HCT116 (cell line): Measurements from ENCODE around the gene ADK. TPM values are rescaled to one million over a fixed set of nuclear protein-coding genes. Genes with fewer than 3 reads are reported as not detected.

Experiments used
- ATAC-seq: fragments of 200-7000 bp; cut with Tn5 transposase; 2 replicates; pipeline ENCODE4 v1.9.1; 2020; ENCODE audit warnings: mild to moderate bottlenecking, moderate library complexity
- BruUV-seq: library from RNA; stranded (reverse); fragments of 400-500 nt; replicated peaks from 2 replicates; lab custom pipeline; 2021; lab: Mats Ljungman, UMichigan
- CTCF ChIA-PET: fragments of 300-600 bp; sonication (Branson Sonifier 250); formaldehyde crosslinking; loops from one replicate; lab custom pipeline; 2021; ENCODE audit warnings: antibody characterized with exemption; lab: Charles Lee
- POLR2A ChIA-PET: fragments of 300-600, 350-600 bp; sonication (Branson Sonifier 250); formaldehyde crosslinking; loops from one replicate; lab custom pipeline; 2021; ENCODE audit warnings: antibody characterized with exemption; lab: Charles Lee
- RAD21 ChIA-PET, 2 experiments: fragments of 300-600 bp; sonication (Branson Sonifier 250); formaldehyde crosslinking; loops; one replicate each; lab custom pipeline; 2023; ENCODE audit warnings: low total read pairs in 2 of 2; ENCODE audit not compliant: uncharacterized antibody in 2 of 2, unreplicated experiment in 2 of 2, low non-redundant PET in 1 of 2; lab: Charles Lee
- DNase-seq: peaks from one replicate; pipeline ENCODE4 v3.0.0-alpha.2; 2010; ENCODE audit warnings: low read depth, low spot score
- H2AFZ ChIP-seq: fragments of 200-600 bp; shearing (Covaris generic), sonication (generic); 2 replicates; pipeline ENCODE4 v1.6.1; 2017; ENCODE audit warnings: low read depth, mixed run types, mixed read lengths, antibody characterized with exemption, low read length; ENCODE audit not compliant: poor library complexity, severe bottlenecking
- H3K27ac ChIP-seq: 2 replicates; pipeline ENCODE4 v1.5.1; 2012; ENCODE audit warnings: low read depth, low read length
- H3K27me3 ChIP-seq: fragments of 200-600 bp; sonication (generic); 2 replicates; pipeline ENCODE4 v1.6.1; 2016; ENCODE audit warnings: mixed run types, low read length, mixed read lengths; ENCODE audit not compliant: insufficient read depth
- H3K36me3 ChIP-seq, 2 experiments: fragments of 200-500 bp in 1 of 2; fragments of 200-600 bp in 1 of 2; sonication (Bioruptor generic) in 1 of 2; sonication (generic) in 1 of 2; 2 replicates each; pipeline versions ENCODE4 v1.5.1 to v1.6.1; 2014 to 2016; ENCODE audit warnings: low read length in 2 of 2, inconsistent platforms in 1 of 2, mixed read lengths in 1 of 2, mixed run types in 1 of 2; ENCODE audit not compliant: insufficient read depth in 2 of 2, control insufficient read depth in 1 of 2
- H3K4me1 ChIP-seq, 2 experiments: fragments of 200-600 bp in 1 of 2; sonication (generic) in 1 of 2; 2 replicates each; pipeline versions ENCODE4 v1.5.1 to v1.6.1; 2012 to 2017; ENCODE audit warnings: low read length in 2 of 2, inconsistent platforms in 1 of 2, mild to moderate bottlenecking in 1 of 2, mixed read lengths in 1 of 2, mixed run types in 1 of 2, moderate library complexity in 1 of 2; ENCODE audit not compliant: insufficient read depth in 2 of 2, control insufficient read depth in 1 of 2
- H3K4me2 ChIP-seq: fragments of 200-600 bp; sonication (generic); 2 replicates; pipeline ENCODE4 v1.6.1; 2017; ENCODE audit warnings: mixed run types, low read length, mixed read lengths
- H3K4me3 ChIP-seq, 2 experiments: fragments of 200-600 bp in 1 of 2; sonication (generic) in 1 of 2; replicated peaks in 1 of 2; 2 replicates each; pipeline ENCODE4 v1.5.1; 2011 to 2016; ENCODE audit warnings: low read length in 2 of 2, control low read depth in 1 of 2, low read depth in 1 of 2, mild to moderate bottlenecking in 1 of 2, mixed read lengths in 1 of 2, mixed run types in 1 of 2
- H3K79me2 ChIP-seq: fragments of 200-600 bp; sonication (generic); 2 replicates; pipeline ENCODE4 v1.6.1; 2017; ENCODE audit warnings: mild to moderate bottlenecking, mixed run types, low read length, moderate library complexity, mixed read lengths; ENCODE audit not compliant: insufficient read depth
- H3K9ac ChIP-seq: fragments of 200-600 bp; sonication (generic); 2 replicates; pipeline ENCODE4 v1.6.1; 2016; ENCODE audit warnings: low read length, mixed read lengths
- H3K9me2 ChIP-seq: fragments of 200-600 bp; sonication (generic), shearing (Covaris generic); 2 replicates; pipeline ENCODE4 v1.6.1; 2017; ENCODE audit warnings: mixed run types, mild to moderate bottlenecking, moderate library complexity; ENCODE audit not compliant: insufficient read depth
- H3K9me3 ChIP-seq, 2 experiments: fragments of 200-500 bp in 1 of 2; fragments of 200-600 bp in 1 of 2; sonication (Bioruptor generic) in 1 of 2; sonication (generic) in 1 of 2; 2 replicates each; pipeline ENCODE4 v1.6.1; 2014 to 2017; ENCODE audit warnings: low read length in 2 of 2, mixed read lengths in 2 of 2, inconsistent platforms in 1 of 2, low read depth in 1 of 2, mild to moderate bottlenecking in 1 of 2, mixed run types in 1 of 2, moderate library complexity in 1 of 2; ENCODE audit not compliant: control insufficient read depth in 1 of 2, insufficient read depth in 1 of 2
- H4K20me1 ChIP-seq: fragments of 200-600 bp; sonication (generic), shearing (Covaris generic); 2 replicates; pipeline ENCODE4 v1.6.1; 2017; ENCODE audit warnings: mixed run types, mild to moderate bottlenecking, moderate library complexity; ENCODE audit not compliant: insufficient read depth
- CTCF ChIP-seq, 3 experiments: fragments of 200-600 bp in 1 of 3; sonication (generic) in 1 of 3; IDR thresholded peaks in 2 of 3; conservative IDR thresholded peaks in 1 of 3; 2 replicates each; pipeline ENCODE4 v1.5.1; 2012 to 2017; ENCODE audit warnings: low read depth in 2 of 3, low read length in 2 of 3, antibody characterized with exemption in 1 of 3, borderline replicate concordance in 1 of 3, control low read depth in 1 of 3, mild to moderate bottlenecking in 1 of 3, mixed read lengths in 1 of 3, mixed run types in 1 of 3, moderate library complexity in 1 of 3; ENCODE audit not compliant: insufficient read depth in 1 of 3
- EGR1 ChIP-seq: IDR thresholded peaks from 2 replicates; pipeline ENCODE4 v1.6.1; 2012; ENCODE audit warnings: low read depth
- ELF1 ChIP-seq: IDR thresholded peaks from 2 replicates; pipeline ENCODE4 v1.6.1; 2012; ENCODE audit warnings: low read depth, borderline replicate concordance
- EZH2phosphoT487 ChIP-seq: fragments of 200-600 bp; IDR thresholded peaks from 2 replicates; pipeline ENCODE4 v1.6.1; 2018; ENCODE audit warnings: antibody characterized with exemption, borderline replicate concordance
- POLR2A ChIP-seq: IDR thresholded peaks from 2 replicates; pipeline ENCODE4 v1.7.0; 2011; ENCODE audit warnings: borderline replicate concordance; ENCODE audit not compliant: insufficient read depth, insufficient read length; ENCODE audit errors: extremely low read depth
- POLR2AphosphoS5 ChIP-seq: IDR thresholded peaks from 2 replicates; pipeline ENCODE4 v1.6.1; 2011; ENCODE audit warnings: mild to moderate bottlenecking, low read depth, low read length, moderate library complexity
- RAD21 ChIP-seq: IDR thresholded peaks from 2 replicates; pipeline ENCODE4 v1.6.1; 2012; ENCODE audit warnings: low read depth, mild to moderate bottlenecking
- SRF ChIP-seq: IDR thresholded peaks from 2 replicates; pipeline ENCODE4 v1.6.1; 2012; ENCODE audit warnings: low read depth
- TCF7L2 ChIP-seq: IDR thresholded peaks from 2 replicates; pipeline ENCODE4 v1.7.0; 2011; ENCODE audit warnings: borderline replicate concordance, inconsistent platforms; ENCODE audit not compliant: insufficient read depth, insufficient read length; ENCODE audit errors: extremely low read depth
- YY1 ChIP-seq: IDR thresholded peaks from 2 replicates; pipeline ENCODE4 v1.6.1; 2011; ENCODE audit warnings: low read length, low read depth, moderate library complexity, mild to moderate bottlenecking; ENCODE audit not compliant: insufficient replicate concordance; ENCODE audit errors: extremely low read depth
- intact Hi-C: fragments of 100-400 bp; cut with micrococcal nuclease; formaldehyde crosslinking; loops from 2 replicates; pipeline ENCODE4 v1.10.0; 2022
- total RNA-seq: library from RNA; stranded (reverse); gene quantifications from one replicate; pipeline ENCODE4 v1.2.1, GENCODE V29; 2021; ENCODE audit not compliant: unreplicated experiment
- TF ChIP-seq, protein P1 (sequence below): IDR thresholded peaks from 2 replicates; pipeline ENCODE4 v1.6.1; 2011; ENCODE audit warnings: mild to moderate bottlenecking, low read length, moderate library complexity; ENCODE audit not compliant: insufficient replicate concordance; ENCODE audit errors: extremely low read depth
- TF ChIP-seq, protein P2 (sequence below): IDR thresholded peaks from 2 replicates; pipeline ENCODE4 v1.6.1; 2012
- TF ChIP-seq, protein P3 (sequence below): IDR thresholded peaks from 2 replicates; pipeline ENCODE4 v1.6.1; 2012

ADK gene
- total RNA-seq, 1 experiment from 2014 or later, result 55.0 TPM

DNA sequence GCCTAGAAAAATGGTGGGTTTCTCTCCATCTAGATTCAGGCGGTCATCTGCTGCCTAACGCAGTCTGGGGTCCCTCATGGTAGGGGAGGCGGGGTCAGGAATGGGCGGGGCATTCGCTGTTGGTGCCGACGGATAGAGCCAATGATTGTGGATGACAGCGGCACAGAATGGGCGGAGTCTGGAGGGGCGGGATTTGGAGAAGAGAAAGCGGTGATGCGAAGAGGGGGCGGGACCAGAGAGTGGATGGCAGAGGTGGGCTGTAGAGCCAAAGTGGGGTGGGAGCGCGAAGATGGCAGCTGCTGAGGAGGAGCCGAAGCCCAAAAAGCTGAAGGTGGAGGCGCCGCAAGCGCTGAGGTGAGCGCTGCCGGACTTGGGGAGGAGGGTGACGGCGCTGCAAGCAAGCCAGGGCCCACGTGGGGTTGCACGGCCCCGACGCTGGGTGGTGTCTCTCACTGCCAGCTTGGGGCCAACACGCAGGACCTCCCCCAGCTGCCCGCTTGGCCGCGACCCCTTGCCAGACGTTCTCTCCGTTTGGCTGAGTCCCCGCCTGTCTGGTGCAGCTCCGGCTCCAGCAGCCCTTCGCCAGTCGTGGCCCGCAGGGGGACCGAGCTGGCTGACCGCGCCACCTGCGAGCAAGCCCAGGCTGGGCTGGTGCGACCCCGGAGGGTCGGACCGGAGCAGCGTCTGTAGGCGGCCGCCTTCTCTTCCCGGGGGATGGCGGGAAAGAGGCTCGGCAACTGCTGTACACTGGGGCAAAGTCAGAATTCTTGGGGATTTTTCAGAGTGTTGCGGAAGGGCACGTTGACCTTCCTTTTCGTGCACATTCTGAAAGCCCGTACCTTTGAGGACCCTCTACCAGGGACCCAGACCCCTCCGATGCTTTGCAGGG lies at the start of gene ADK (continued):
- TF ChIP-seq, protein P1, sequence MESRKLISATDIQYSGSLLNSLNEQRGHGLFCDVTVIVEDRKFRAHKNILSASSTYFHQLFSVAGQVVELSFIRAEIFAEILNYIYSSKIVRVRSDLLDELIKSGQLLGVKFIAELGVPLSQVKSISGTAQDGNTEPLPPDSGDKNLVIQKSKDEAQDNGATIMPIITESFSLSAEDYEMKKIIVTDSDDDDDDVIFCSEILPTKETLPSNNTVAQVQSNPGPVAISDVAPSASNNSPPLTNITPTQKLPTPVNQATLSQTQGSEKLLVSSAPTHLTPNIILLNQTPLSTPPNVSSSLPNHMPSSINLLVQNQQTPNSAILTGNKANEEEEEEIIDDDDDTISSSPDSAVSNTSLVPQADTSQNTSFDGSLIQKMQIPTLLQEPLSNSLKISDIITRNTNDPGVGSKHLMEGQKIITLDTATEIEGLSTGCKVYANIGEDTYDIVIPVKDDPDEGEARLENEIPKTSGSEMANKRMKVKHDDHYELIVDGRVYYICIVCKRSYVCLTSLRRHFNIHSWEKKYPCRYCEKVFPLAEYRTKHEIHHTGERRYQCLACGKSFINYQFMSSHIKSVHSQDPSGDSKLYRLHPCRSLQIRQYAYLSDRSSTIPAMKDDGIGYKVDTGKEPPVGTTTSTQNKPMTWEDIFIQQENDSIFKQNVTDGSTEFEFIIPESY, result no peak
- TF ChIP-seq TCF7L2 (no peak), YY1 (no peak)
- TF ChIP-seq, protein P2, sequence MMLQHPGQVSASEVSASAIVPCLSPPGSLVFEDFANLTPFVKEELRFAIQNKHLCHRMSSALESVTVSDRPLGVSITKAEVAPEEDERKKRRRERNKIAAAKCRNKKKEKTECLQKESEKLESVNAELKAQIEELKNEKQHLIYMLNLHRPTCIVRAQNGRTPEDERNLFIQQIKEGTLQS, result no peak

DNA sequence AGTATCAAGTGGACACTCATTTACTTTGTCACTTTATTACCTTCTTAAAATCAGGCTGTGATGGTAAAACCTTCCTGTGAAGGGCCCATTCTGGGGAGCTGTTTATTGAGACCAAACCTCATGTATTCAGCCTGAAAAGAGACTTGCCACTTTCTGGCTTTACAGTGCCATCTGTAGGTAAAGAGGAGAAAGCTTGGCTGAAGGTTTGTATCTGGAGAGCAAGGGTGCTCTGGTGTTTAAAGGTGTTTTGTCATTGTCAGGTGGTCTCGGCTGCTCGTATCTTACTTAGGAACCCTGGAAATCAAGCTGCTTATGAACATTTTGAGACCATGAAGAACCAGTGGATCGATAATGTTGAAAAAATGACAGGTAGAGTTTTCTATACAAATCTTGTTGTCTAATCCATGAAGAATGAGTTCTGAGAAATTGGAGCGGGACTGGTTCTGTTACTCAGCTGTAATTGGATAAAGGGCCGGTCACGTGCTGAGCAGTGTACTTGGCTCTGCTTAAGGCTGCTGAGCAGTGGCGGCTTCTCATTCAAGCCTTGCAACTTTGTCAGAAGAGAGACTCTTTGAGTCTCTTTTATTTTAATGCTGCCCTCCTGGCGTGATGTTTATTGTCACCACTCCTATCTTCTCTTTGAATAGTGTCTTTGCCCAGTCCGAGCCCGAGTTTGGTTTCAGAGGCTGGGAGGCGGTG lies 47.3 kb upstream of the ADK start:
- H4K20me1 ChIP-seq, result peaks cover 6% of the 10 kb centered on the region; the same call in 1 of the 2 replicates
- peaks cover 43 to 68% of the 10 kb centered on the region in 2 experiments for H3K36me3 ChIP-seq

More for the DNA sequence above, 47.3 kb upstream of the ADK start:
- Histone ChIP-seq H3K4me2 (no peak overlapping the region), H3K27me3 (no peaks in the 10 kb centered on the region), H2AFZ (no peak overlapping the region), H3K27ac (no peak overlapping the region), H3K9ac (no peak overlapping the region), H3K4me3 (no peak overlapping the region), H3K9me3 (no peaks in the 10 kb centered on the region), H3K79me2 (peaks cover 3% of the 10 kb centered on the region; the same call in 1 of the 2 replicates), H3K4me1 (no peaks in the 10 kb centered on the region), H3K9me2 (no peaks in the 10 kb centered on the region)
- CTCF ChIA-PET, result interaction anchor here (0.7 to 1.1 kb wide), 5 partner anchors 17 to 217 kb away, joined by 3 read pairs; no protein-coding TSS in a partner anchor
- intact Hi-C loops, result loop anchor here (2.0 kb wide), 1 partner anchor 217 kb away; no protein-coding TSS in a partner anchor
- POLR2A ChIA-PET, result interaction anchor here (1.7 kb wide), 1 partner anchor 215 kb away, joined by 5 read pairs; no protein-coding TSS in a partner anchor
- TF ChIP-seq, protein P3, sequence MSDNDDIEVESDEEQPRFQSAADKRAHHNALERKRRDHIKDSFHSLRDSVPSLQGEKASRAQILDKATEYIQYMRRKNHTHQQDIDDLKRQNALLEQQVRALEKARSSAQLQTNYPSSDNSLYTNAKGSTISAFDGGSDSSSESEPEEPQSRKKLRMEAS, result no peak
- TF ChIP-seq RAD21 (peak; percentile 65), ELF1 (no peak), POLR2A (no peak), POLR2AphosphoS5 (no peak), EGR1 (no peak), CTCF (IDR thresholded peaks at IDR 0.05 in 2 of 3, conservative IDR thresholded peaks at IDR 0.05 in 1 of 3; ENCODE audit: borderline replicate concordance in 1 of 3, insufficient read depth in 1 of 3, low read depth in 2 of 3, low read length in 2 of 3) (peak; percentile 35 to 60 (median 50); a peak in 5 of 6 replicates), SRF (no peak), EZH2phosphoT487 (no peak)
- ATAC-seq (peak; percentile 78), DNase-seq (peak; percentile 16)
- RAD21 ChIA-PET, result interaction anchor here (1.0 to 1.5 kb wide), 2 partner anchors 217 kb away, joined by 3 read pairs; no protein-coding TSS in a partner anchor
- BruUV-seq, result no TSS peak
